NK-92 treated with Interleukin-12 subunit alpha and Interleukin-12 subunit beta, amount 100 ng/mL, for 24 hours (cell line): ENCODE results near the gene CEP295NL.
"Not testable (repeated sequence)": the region's sequence is repeated elsewhere in the genome, so short reads cannot be mapped to it uniquely, and the experiment has no call there.

Experiments
- DNase-seq: peaks from one replicate; lab custom pipeline; 2025; lab: John Stamatoyannopoulos, UW

Gene CEP295NL

GRCh38 chr17:78929908-78930775 is 27.1 kb upstream of the CEP295NL start:
- DNase-seq = no peak

GRCh38 chr17:78925662-78926555 is 22.9 kb upstream of the CEP295NL start:
- DNase-seq = no peak

GRCh38 chr17:78925234-78925633 is 22.2 kb upstream of the CEP295NL start, which contains the start of gene TIMP2:
TIMP2 (minus strand) TSS chr17:78925387; CDS start chr17:78925088, 299 bp downstream.
- DNase-seq = no peak

- DNase-seq = no peak
These were observed 21.6 kb upstream of the CEP295NL start for GRCh38 chr17:78924481-78925151.

GRCh38 chr17:78923660-78924453 is 20.9 kb upstream of the CEP295NL start:
- DNase-seq = no peak

- DNase-seq = no peak
These were observed 20.0 kb upstream of the CEP295NL start for GRCh38 chr17:78922816-78923498.

GRCh38 chr17:78921437-78921971 is 18.5 kb upstream of the CEP295NL start:
- no peak for DNase-seq

- DNase-seq = no peak
These were observed 17.5 kb upstream of the CEP295NL start for GRCh38 chr17:78920528-78920927.

- no peak for DNase-seq
These were observed 17.0 kb upstream of the CEP295NL start for GRCh38 chr17:78919861-78920450.

- no peak for DNase-seq
These were observed 16.0 kb upstream of the CEP295NL start for GRCh38 chr17:78918979-78919378.

GRCh38 chr17:78917451-78918275 is 14.7 kb upstream of the CEP295NL start:
- DNase-seq = no peak

GRCh38 chr17:78915872-78916632 is 13.1 kb upstream of the CEP295NL start:
- DNase-seq = no peak

GRCh38 chr17:78913115-78913514 is 10.1 kb upstream of the CEP295NL start:
- DNase-seq = no peak

- DNase-seq = no peak
These were observed 9.1 kb upstream of the CEP295NL start for GRCh38 chr17:78912082-78912481.

GRCh38 chr17:78911543-78911942 is 8.5 kb upstream of the CEP295NL start:
- not testable (repeated sequence) for DNase-seq

GRCh38 chr17:78910497-78911284 is 7.7 kb upstream of the CEP295NL start:
- no peak for DNase-seq

- DNase-seq = no peak
These were observed 5.4 kb upstream of the CEP295NL start for GRCh38 chr17:78908426-78908825.

GRCh38 chr17:78905541-78905940 is 2.5 kb upstream of the CEP295NL start:
- no peak for DNase-seq
